ENCODE results near the gene SMIM7.

DNA sequence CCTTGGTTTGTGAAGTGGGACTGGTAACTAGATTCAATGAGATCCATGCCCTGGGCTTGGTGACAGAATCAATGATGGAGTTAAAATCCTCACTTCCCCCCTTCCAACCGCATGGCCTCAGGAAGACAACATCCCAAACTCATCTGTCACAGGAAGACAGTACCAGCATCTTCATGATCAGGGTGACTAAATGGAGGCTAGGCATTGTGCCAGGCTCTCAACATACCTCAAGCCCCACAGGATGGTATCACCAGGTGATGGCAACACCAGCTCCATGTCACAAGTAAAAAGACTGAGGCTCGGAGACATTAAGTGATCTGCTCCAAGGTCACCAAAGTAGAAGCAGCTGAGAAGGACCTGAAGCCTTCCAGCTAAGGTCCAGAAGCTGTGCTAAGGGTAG is 46.1 kb downstream of the SMIM7 start:
- TF ChIP-seq SP2 (CRISPR knock-in tag; IDR thresholded peaks at IDR 0.05) (no peak), MYC (CRISPR knock-in tag; IDR thresholded peaks at IDR 0.05; ENCODE audit: borderline replicate concordance) (no peak), YY1 (IDR thresholded peaks at IDR 0.05; ENCODE audit: insufficient read depth, insufficient replicate concordance, low read depth, low read length) (no peak), AGO1 (IDR thresholded peaks at IDR 0.05; ENCODE audit: low read depth, low read length, poor library complexity, severe bottlenecking) (no peak), NFYB (CRISPR knock-in tag; IDR thresholded peaks at IDR 0.05) (no peak), MXI1 (IDR thresholded peaks at IDR 0.05; ENCODE audit: borderline replicate concordance, low read depth, low read length) (no peak), ZNF263 (CRISPR knock-in tag; IDR thresholded peaks at IDR 0.05) (no peak), IKZF1 (IDR thresholded peaks at IDR 0.05) (no peak), ZNF24 (IDR thresholded peaks at IDR 0.05) (no peak), ZNF264 (CRISPR knock-in tag; IDR thresholded peaks at IDR 0.05) (no peak), RAD21 (CRISPR knock-in tag; IDR thresholded peaks at IDR 0.05) (no peak)
- TF ChIP-seq, protein P1, sequence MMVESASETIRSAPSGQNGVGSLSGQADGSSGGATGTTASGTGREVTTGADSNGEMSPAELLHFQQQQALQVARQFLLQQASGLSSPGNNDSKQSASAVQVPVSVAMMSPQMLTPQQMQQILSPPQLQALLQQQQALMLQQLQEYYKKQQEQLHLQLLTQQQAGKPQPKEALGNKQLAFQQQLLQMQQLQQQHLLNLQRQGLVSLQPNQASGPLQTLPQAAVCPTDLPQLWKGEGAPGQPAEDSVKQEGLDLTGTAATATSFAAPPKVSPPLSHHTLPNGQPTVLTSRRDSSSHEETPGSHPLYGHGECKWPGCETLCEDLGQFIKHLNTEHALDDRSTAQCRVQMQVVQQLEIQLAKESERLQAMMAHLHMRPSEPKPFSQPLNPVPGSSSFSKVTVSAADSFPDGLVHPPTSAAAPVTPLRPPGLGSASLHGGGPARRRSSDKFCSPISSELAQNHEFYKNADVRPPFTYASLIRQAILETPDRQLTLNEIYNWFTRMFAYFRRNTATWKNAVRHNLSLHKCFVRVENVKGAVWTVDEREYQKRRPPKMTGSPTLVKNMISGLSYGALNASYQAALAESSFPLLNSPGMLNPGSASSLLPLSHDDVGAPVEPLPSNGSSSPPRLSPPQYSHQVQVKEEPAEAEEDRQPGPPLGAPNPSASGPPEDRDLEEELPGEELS (CRISPR knock-in tag; IDR thresholded peaks at IDR 0.05) = no peak
- TF ChIP-seq, protein P2, sequence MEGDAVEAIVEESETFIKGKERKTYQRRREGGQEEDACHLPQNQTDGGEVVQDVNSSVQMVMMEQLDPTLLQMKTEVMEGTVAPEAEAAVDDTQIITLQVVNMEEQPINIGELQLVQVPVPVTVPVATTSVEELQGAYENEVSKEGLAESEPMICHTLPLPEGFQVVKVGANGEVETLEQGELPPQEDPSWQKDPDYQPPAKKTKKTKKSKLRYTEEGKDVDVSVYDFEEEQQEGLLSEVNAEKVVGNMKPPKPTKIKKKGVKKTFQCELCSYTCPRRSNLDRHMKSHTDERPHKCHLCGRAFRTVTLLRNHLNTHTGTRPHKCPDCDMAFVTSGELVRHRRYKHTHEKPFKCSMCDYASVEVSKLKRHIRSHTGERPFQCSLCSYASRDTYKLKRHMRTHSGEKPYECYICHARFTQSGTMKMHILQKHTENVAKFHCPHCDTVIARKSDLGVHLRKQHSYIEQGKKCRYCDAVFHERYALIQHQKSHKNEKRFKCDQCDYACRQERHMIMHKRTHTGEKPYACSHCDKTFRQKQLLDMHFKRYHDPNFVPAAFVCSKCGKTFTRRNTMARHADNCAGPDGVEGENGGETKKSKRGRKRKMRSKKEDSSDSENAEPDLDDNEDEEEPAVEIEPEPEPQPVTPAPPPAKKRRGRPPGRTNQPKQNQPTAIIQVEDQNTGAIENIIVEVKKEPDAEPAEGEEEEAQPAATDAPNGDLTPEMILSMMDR (CRISPR knock-in tag; IDR thresholded peaks at IDR 0.05) = no peak
